Measurements from ENCODE around the gene TSFM.
A peak's percentile ranks its signal among the peaks of the same experiment; 100 is the strongest.

The TSFM gene

GRCh38 chr12:57834086-57834876, 51.7 kb downstream of the TSFM start:
- no peak for DNase-seq (ENCODE audit: low read depth)

GRCh38 chr12:57835366-57836288, 53.0 kb downstream of the TSFM start:
- no peak for DNase-seq (ENCODE audit: low read depth)

- DNase-seq (ENCODE audit: low read depth), result no peak
Observed at GRCh38 chr12:57836442-57837375, 54.1 kb downstream of the TSFM start.

GRCh38 chr12:57837864-57838562, 55.4 kb downstream of the TSFM start:
- DNase-seq (ENCODE audit: low read depth), result no peak

GRCh38 chr12:57838594-57839302, 56.2 kb downstream of the TSFM start:
- no peak for DNase-seq (ENCODE audit: low read depth)

- no peak for DNase-seq (ENCODE audit: low read depth)
Observed at GRCh38 chr12:57839996-57840395, 57.4 kb downstream of the TSFM start.

GRCh38 chr12:57840726-57841125, 58.1 kb downstream of the TSFM start:
- no peak for DNase-seq (ENCODE audit: low read depth)

GRCh38 chr12:57841445-57841844, 58.9 kb downstream of the TSFM start:
- DNase-seq (ENCODE audit: low read depth), result no peak

GRCh38 chr12:57842342-57843294, 60.0 kb downstream of the TSFM start:
- DNase-seq (ENCODE audit: low read depth), result peak; percentile 33

GRCh38 chr12:57844709-57845477, 62.3 kb downstream of the TSFM start:
- no peak for DNase-seq (ENCODE audit: low read depth)

- DNase-seq (ENCODE audit: low read depth), result peak; percentile 36
Observed at GRCh38 chr12:57845478-57846284, 63.1 kb downstream of the TSFM start.

GRCh38 chr12:57846285-57846576, 63.6 kb downstream of the TSFM start:
- DNase-seq (ENCODE audit: low read depth), result no peak

- DNase-seq (ENCODE audit: low read depth), result peak; percentile 84
Observed at GRCh38 chr12:57846577-57847319, 64.2 kb downstream of the TSFM start, which contains the start of gene CTDSP2. Gene CTDSP2 (minus strand): TSS chr12:57846729. CDS start chr12:57846435, 294 bp downstream.
